NCI-H524 (cell line): ENCODE measurements around the gene SLCO1A2.
A peak's percentile ranks its signal among the peaks of the same experiment; 100 is the strongest.
"Not testable (repeated sequence)": the region's sequence is repeated elsewhere in the genome, so short reads cannot be mapped to it uniquely, and the experiment has no call there.

Experiments
- DNase-seq, 2 experiments: peaks; one replicate each; lab custom pipeline; 2025; lab: John Stamatoyannopoulos, UW

Gene SLCO1A2

DNA sequence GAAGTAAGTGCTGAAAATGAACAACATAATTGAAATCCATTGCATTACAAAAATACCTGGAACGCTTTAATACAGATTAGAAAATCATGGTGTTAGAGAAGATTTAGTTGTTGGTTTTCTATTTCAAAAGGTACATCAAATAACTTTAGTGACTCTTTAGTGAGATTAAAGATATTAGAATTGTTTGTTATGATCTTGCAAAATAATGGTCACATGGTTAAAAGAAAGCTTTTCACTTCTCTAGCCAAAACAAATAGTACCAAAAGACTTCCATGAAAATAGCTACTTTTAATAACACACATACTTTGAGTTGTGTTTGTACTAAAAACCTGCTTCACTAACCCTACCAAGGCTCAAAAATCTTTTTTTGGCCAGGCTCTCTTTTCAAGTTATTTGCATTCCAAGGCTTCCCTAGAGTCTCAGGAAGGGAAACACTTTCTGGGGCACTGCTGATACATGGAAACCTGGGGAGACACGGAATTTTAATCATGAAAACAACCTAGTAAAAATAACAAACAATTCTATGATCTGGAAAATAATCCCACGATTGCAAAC, at the start of gene SLCO1A2:
TSS of gene SLCO1A2 (minus strand) at position 147 of the 555 bp plus-strand sequence. CDS start 270 bp downstream, outside the sequence.
- no peak for DNase-seq

DNA sequence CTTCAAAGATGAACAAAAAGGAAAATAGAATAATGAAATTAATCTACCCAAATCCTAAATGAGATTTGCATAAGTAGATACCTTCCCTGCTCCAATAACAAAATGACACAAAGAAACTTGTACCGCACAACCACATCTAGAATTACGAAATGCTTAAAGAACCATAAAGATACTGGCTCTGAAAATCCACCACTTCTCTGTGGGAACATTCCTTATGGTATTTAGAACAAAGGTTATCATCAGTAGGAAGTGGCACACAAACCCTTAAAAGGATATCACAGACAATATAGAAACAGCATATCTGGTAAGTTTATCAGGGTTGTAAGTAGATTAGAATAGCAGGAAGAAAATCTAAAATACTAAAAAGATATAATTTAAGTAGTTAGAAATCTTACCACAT, 49.5 kb upstream of the SLCO1A2 start:
- no peak for DNase-seq

- DNase-seq, result not testable (repeated sequence)
Measured at GRCh38 chr12:21381320-21381719, 46.6 kb upstream of the SLCO1A2 start.

- no peak for DNase-seq
Measured at GRCh38 chr12:21379218-21379617, 44.5 kb upstream of the SLCO1A2 start.

- no peak for DNase-seq
Measured at GRCh38 chr12:21372602-21373001, 37.9 kb upstream of the SLCO1A2 start, which contains the start of gene IAPP. IAPP (plus strand) TSS chr12:21372902; CDS start chr12:21373352, 450 bp downstream.

DNA sequence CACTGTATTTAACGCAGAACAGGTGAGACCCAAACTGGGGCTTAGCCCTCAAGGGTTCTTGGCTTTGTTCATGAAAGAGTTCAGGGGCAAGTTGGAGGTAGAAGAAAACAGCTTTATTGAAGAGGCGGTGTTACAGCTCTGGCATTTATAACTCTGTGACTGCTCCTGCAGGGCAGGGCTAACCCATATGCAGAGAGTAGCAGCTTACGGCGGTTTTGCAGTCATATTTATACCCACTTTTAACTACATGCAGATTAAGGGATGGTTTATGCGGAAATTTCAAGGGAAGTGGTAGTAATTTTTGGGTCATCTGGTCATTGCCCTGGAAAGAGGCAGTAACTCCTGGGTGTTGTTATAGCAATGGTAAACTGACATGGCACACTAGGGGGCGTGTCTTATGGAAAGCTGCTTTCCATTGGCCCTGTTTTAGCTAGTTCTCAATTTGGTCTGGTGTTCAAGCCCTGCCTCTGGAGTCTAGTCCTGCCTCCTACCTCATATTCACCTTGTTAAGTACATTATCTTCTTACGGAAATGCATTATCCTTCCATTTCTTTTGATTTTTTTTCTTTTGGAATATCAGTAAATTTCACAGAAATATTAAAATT, 36.2 kb upstream of the SLCO1A2 start:
- no peak for DNase-seq

- no peak for DNase-seq
Measured at GRCh38 chr12:21369141-21369980, 34.6 kb upstream of the SLCO1A2 start.

DNA sequence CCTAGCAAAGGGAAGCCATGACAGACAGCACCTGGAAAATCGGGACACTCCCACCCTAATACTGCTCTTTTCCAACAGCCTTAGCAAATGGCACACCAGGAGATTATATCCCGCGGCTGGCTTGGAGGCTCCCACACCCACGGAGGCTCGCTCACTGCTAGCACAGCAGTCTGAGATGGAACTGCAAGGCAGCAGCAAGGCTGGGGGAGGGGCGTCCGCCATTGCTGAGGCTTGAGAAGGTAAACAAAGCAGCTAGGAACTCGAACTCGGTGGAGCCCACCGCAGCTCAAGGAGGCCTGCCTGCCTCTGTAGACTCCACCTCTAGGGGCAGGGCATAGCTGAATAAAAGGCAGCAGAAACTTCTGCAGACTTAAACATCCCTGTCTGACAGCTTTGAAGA, 25.9 kb upstream of the SLCO1A2 start:
- DNase-seq, result not testable (repeated sequence)

DNA sequence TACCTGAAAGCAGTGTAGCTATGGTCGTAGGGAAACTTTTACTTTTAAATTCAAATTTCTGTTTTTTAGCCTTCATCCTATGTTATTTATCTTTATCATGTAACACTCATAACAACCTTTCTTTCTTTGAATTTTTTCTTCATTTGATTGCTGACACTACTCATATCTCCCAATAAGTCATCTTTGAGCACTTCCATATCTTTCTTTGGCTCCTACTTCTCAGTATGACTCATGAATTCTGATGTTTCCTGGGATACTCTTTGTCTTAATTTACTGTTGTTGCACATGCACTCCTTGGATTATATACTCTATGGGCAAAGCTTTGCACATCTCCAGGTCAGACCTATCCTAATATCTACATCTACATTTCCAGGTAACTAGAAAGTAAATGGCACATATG, 19.9 kb upstream of the SLCO1A2 start:
- DNase-seq, result no peak

DNA sequence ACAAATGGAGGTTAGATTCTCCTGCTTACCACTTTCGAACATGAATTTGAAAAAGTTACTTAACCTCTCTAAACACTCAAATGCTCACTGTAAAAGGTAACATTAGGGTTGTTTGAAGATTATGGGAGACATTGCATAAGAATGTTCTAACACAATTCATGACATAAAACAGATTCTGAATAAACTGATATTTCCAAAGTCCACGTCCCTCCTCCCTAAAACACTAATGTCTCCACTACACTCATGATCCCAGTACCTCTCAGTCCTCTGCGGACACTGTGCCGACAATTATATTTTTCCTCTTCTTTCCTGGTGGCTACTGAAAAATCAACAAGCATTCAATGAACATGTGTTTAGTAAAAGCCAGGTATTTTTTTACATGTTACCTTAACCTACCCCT, 19.2 kb upstream of the SLCO1A2 start:
- no peak for DNase-seq

DNA sequence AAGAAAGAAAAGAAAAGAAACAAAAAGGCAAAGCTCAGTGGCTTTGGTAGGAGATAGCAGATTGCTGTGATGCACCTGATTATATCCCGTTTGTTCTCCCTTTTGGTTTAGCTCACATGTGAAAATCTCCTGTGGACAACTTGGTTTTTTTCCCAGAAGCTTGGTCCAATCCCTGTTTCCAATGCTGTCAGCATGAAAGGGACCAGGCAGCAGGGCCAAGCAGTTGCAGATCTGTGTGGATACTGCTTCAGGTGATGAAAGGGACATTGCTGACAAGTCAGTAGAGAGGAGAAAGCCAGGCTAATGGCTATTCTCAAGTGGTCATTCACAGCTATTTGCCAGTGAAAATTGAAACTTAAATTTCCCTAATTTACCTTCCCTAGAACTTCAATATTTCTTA, 18.8 kb upstream of the SLCO1A2 start:
- DNase-seq, result no peak

- DNase-seq, result no peak
Measured at GRCh38 chr12:21350975-21351374, 16.3 kb upstream of the SLCO1A2 start.

DNA sequence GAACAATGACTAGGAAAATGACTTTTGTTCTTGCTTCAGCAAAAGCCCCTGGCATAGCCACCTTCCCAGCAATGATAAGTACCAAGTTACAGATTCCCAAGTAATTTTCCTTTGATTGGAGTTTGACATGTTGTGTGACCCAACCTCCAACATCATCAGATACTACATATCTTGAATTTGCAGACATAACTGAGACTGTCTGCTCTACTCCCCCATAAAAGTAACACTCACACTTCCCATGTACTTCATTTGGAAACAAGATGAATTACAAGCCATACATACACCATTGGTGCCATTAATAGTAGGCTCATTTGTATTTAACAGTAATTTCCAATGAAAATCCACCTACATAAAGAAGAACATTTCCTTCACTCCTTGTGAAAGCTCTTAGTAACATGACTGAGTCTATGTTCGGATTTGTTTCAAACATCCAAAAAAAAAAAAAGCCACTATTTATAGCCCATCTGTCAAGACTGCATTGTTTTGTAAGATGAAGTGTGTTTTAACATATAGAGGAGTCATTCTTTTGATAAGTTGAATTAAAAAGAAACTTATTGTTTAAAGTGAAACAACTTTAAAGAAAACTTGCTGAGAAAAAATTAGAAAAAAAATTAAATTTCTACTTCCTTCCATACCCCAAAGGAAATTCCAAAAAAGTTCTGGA, 12.0 kb upstream of the SLCO1A2 start:
- DNase-seq, result no peak

DNA sequence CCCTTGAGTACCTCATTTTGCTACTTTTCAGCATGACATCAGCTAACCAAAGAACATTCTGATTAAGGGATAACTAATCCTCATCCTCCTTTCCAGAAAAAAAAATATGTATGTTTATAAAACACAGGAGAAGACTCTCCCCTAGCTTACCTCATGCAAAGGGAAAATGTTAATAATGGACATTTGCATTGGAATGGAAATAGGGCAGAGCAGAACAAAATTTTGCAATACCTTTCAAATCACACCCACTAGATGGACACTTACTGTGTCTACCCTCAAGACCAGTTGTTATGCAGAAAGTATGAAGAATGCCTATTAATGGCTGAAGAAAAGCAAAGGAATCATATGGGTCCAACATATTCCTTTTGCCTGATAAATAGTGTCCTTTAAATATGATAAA, 8.9 kb upstream of the SLCO1A2 start:
- no peak for DNase-seq

DNA sequence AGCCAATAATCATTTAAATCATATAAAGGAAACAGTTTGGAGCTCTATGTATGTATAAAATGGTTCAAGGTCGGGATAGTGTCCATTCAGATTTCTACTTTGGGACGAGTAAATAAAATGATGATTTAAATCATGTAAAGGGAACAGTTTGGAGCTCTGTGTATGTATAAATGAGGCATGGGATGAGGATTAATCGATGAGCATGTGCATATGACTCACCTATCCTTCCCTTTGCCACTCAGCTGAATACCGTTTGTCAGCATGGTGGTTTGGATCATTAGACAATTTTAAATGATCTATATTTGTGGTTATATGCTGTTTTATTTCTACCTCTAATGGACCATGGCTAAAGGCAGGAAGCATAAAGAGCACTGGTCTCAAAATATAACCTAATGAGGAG, 7.1 kb upstream of the SLCO1A2 start:
- no peak for DNase-seq

DNA sequence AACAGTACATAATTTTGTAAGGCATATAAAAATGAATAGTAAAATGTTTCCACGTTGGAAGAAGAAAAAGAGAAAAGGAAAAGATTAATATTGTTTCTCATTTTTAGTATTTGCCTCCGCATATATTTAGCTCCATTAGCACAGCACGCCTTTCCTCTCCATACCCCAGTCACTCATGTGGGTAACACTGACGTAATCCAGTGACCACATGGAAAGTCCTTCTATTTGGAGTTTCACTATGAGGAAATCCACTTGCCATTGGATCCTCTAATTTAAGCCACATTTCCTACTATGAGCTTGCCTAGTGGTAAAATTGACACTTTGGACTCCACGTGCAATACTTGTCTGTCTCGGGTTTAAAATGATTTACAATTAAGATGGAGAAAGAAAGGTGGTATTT, 5.7 kb upstream of the SLCO1A2 start:
- no peak for DNase-seq

DNA sequence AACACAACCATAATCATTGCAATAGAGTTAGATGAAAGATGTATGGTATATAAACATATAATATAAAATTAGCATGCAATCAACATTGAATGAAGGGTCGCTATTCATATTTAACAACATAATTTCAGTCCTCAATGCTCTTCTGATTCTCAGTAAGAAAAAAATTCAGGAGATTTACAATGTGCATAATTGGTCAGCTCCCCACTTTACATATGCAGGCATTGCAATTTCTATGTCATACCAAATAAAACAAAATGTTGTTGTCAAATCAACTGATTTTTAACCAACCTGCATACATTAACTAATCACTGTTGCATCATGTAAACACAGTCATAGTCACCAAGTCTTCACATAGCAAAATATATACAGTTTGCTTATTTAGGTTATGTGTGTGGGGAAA, 5.2 kb upstream of the SLCO1A2 start:
- no peak for DNase-seq

DNA sequence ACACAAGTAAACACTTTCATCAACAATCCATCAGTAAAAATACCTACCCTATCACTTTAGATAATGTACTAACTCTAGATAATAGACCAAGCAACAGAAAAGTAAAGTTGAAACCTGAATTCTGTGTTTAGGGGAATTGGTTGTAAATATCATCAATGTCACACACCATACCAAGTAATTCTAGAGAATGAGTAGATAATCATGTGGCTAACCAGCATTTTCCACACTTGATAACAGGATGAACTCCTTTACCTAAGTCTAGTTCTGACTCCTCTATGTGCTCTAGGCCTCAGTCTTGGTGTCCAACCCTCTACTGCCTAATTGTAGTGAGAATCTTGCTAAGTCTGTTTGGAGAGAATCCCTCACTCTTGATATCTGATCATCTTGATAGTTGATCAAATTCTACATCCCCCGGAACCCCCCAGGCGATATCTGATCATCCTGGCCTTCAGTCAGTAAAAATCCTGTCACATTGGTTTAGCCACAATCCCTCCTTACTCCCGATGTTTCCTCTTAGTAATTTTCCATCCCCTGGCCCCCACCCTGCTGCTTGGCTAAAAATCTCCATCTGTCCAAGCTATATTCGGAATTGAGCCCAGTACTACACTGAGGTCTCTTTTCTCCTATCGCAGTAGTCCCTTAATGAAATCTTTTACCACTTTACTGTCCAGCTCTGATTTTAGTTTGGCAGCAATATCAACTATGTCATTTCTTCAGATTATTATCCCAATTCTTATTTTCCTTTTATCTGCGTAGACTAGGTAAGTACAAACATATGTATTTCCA, 3.4 kb upstream of the SLCO1A2 start:
- DNase-seq, result peak in 1 of 2 experiments; percentile 24

DNA sequence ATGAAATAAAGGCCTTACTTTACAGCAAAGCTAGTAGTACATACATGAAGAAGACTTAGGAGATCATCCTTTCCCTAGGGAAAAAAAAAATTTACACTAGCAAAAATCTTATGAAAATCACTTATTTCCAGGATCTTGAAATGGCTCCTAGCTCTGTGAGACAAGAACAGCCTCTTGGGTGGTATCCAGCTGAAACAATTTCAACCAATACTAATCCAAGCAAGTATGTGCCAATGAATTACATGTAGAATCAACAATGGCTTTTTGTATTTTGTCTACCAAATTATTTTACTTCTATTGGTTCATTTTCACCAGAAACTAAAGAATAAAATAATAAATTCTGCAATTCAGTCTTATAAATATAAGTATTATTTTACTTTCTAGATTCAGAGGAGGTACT, 2.7 kb upstream of the SLCO1A2 start:
- DNase-seq, result no peak

DNA sequence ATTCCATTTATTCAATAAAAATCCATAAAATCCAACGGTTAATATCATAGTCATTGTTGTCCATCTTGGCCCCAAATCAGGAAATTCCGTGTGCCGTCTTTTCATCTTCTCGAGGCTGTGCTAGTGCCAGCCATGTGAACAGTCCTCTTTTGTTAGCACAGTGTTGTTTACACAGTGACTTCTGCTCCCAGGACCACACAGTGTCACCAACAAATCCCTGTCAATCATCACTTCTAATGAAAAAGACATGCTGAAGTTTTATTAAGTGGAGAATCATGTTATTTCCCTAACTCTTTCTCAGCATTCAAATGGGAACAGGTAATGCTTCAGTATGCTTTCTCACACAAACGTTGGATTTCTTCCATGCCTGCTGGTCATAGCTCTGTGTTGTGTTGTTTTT, 1.9 kb upstream of the SLCO1A2 start:
- DNase-seq, result no peak

GRCh38 chr12:21330682-21331253, 3.9 kb downstream of the SLCO1A2 start:
- DNase-seq, result no peak
